ENCODE measurements around the gene MACROH2A1.

MACROH2A1 gene

DNA sequence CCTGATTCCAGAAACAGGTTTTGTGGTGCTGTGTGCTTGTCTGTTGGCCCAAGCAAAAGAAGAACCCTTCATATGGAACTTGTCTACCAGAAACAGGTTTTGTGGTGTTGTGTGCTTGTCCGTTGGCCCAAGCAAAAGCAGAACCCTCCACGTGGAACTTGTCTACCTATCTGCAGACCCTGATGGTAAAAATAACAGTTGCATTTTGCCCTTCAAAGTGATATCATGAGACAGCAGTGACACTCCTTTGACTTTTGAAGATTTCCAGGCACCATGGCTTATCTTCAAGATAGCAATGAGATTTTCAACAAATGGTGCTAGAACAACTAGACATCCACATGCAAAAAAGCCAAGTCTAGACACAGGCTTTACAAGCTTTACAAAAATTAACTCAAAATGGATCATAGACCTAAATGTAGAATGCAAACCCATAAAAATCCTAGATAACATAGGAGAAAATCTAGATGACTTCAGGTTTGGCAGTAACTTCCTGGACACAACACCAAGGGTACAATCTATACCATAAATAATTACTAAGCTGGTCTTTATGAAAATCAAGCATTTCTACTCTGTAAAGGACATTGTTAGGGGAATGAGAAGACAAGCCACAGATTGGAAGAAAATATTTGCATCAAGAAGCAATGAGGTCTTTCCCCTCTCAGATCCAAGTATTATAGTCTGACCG is 16.8 kb downstream of the MACROH2A1 start:
- no peak for TF ChIP-seq MYC (IDR thresholded peaks at IDR 0.05; ENCODE audit: low read depth, low read length)
- TF ChIP-seq, protein P1, sequence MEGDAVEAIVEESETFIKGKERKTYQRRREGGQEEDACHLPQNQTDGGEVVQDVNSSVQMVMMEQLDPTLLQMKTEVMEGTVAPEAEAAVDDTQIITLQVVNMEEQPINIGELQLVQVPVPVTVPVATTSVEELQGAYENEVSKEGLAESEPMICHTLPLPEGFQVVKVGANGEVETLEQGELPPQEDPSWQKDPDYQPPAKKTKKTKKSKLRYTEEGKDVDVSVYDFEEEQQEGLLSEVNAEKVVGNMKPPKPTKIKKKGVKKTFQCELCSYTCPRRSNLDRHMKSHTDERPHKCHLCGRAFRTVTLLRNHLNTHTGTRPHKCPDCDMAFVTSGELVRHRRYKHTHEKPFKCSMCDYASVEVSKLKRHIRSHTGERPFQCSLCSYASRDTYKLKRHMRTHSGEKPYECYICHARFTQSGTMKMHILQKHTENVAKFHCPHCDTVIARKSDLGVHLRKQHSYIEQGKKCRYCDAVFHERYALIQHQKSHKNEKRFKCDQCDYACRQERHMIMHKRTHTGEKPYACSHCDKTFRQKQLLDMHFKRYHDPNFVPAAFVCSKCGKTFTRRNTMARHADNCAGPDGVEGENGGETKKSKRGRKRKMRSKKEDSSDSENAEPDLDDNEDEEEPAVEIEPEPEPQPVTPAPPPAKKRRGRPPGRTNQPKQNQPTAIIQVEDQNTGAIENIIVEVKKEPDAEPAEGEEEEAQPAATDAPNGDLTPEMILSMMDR (IDR thresholded peaks at IDR 0.05; ENCODE audit: low read depth, low read length) = no peak
- no peak overlapping the region for H3K4me3 ChIP-seq (ENCODE audit: low read depth, low read length)
- no peak for DNase-seq (ENCODE audit: low read depth)

DNA sequence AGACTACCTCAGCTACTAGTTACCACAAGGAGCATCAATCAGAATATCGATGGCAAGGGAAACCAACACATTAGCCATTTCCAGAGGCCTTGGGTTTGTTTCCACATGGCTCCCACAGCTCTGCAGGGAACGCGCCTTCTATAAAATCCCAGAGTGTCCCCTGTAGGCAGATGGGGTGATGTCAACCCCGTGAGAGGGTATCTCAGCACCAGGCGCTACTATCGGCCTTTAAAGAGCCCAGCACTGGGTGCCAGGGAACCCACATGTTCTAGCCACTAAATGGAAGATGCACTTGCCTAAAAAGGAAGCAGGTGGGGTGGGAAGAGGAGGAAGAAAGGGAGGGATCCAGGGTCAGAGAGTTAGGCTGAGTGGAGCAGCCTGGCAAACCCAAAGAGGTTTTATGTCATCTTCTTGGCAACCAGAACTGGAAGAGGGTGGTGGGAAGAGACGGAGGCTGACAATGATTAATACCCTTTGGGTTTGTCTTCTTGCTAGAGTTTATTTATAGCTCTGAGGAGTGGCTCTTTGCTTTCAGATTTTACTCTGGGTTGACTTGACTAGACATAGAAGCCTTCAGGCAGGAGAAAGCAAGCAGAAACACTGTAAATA is 19.9 kb downstream of the MACROH2A1 start:
- no peak overlapping the region for H3K4me3 ChIP-seq (ENCODE audit: low read depth, low read length)
- no peak for DNase-seq (ENCODE audit: low read depth)
- TF ChIP-seq POLR2A (IDR thresholded peaks at IDR 0.05; ENCODE audit: extremely low read depth, insufficient read length) (no peak), MYC (IDR thresholded peaks at IDR 0.05; ENCODE audit: low read depth, low read length) (no peak)
- TF ChIP-seq, protein P1 (IDR thresholded peaks at IDR 0.05; ENCODE audit: low read depth, low read length) = no peak
- TF ChIP-seq, protein P2, sequence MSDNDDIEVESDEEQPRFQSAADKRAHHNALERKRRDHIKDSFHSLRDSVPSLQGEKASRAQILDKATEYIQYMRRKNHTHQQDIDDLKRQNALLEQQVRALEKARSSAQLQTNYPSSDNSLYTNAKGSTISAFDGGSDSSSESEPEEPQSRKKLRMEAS (IDR thresholded peaks at IDR 0.05; ENCODE audit: low read depth, low read length) = no peak

DNA sequence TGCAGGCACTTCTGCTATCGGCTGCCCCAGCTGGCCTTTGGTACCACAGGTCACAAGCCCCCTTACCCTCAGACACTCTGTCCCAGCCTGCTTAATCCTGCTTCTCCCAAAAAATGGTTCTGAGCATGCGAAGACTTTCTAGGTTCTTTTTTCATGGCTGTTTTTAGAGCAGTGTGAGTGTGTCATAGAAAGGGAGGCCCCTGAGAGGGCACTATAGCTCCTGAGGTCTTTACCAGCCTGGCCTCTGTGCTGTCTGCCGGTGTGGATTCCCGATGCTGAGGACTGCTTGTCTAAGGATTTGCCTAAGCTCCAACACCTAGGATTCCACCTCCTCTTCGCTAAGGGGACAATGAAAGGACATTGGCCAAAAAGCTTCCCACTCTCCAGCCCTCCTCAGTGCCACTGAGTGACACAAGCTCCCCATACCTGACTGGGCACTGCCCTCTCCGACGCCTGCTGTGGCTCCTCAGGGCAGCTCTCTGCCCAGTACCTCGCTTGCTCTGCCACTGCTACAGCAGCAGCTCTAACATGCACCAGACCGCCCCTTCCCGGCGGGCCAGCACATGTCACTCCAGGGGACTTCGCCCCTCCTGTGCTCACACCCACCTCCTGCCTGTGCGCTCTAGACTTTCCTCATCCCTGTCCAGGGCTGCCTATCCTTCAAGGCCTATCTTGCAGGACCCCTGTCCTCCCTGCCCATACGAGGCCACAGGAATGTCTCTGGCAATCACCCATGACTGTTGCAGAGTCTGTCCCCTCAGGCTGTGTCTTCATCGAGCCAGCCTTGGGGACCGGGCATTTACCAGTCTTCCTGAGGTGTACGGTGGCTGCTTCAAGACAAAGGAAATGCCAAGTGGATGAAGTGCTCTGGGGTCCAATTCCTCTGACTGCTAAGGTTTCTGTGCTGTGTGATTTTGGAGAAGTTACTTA is 21.0 kb downstream of the MACROH2A1 start:
- no peak for DNase-seq (ENCODE audit: low read depth)
- TF ChIP-seq POLR2A (IDR thresholded peaks at IDR 0.05; ENCODE audit: extremely low read depth, insufficient read length) = no peak
- TF ChIP-seq, protein P2 (IDR thresholded peaks at IDR 0.05; ENCODE audit: low read depth, low read length) = no peak
- TF ChIP-seq, protein P1 (IDR thresholded peaks at IDR 0.05; ENCODE audit: low read depth, low read length) = no peak

DNA sequence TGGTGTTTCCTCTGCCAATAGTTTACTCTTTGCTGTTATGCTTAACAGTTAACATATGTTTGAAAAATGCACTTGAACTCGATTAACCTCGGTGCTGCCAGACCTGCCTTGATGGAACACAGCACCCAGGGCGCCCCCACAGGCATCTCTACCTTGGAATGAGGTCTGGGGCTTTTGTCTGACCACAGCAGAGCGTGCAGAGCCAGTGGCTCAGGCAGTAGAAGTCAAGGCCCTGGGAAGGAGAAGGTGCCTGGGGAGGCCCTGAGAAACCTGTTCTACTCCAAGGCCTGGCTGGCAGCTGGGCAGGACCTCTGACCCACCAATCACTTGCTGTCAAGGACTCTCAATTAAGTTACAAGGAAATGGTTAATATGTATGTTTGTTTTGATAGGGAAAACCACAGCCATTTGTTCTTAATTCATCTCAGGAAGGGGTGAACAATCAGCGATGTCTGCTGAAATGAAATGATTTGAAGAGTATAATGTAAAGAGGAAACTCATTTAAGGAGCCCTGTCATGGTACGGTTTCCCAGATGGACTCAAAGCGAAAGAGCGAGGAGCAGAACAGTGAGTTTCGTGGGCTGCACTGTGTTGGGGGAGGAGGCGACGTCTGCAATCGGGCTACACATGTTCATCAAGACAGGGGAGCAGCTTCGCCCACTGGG is 21.9 kb downstream of the MACROH2A1 start:
- no peak for TF ChIP-seq MYC (IDR thresholded peaks at IDR 0.05; ENCODE audit: low read depth, low read length)
- TF ChIP-seq POLR2A (IDR thresholded peaks at IDR 0.05; ENCODE audit: extremely low read depth, insufficient read length) = no peak
- TF ChIP-seq, protein P2 (IDR thresholded peaks at IDR 0.05; ENCODE audit: low read depth, low read length) = no peak
- TF ChIP-seq, protein P1 (IDR thresholded peaks at IDR 0.05; ENCODE audit: low read depth, low read length) = no peak
- no peak overlapping the region for H3K4me3 ChIP-seq (ENCODE audit: low read depth, low read length)
- peak; percentile 18 for DNase-seq (ENCODE audit: low read depth)

More for the DNA sequence above, 21.0 kb downstream of the MACROH2A1 start:
- no peak overlapping the region for H3K4me3 ChIP-seq (ENCODE audit: low read depth, low read length)

DNA sequence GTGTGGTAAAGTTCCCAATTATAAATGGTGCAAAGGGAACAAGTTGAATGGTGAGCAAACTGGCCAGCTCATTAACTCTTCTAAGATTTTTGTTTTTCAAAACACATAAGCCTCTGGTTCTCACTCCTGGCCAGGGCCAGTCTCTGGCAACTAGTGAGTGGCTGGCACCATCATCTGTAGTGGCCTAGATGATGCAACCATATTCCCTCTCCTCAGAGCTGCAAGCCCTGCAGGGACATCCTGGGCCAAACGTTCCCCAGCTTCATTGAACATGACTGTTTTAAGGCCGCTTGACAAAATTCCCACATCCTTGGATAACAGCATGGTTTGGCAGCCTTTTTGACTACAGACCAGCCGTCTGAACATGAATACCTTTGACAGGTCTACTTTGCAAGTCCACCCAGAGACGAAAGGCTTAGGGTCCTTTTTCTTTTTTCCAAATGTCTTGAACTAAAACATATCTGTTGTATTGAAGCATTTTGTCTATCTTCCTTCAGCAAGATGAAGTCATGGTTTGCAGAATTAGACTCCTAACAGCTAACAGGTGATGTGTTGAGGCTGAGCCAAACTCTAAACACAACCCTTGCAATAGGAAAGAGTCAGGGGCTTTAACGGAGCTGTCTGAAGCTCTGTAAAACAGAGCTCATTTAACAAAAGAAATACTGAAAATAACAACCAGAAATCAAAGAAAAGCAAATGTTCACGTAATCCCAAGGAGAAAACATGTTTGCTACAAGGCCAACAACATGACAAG is 23.8 kb downstream of the MACROH2A1 start:
- peak; percentile 22 for DNase-seq (ENCODE audit: low read depth)
- no peak for TF ChIP-seq POLR2A (IDR thresholded peaks at IDR 0.05; ENCODE audit: extremely low read depth, insufficient read length)
- TF ChIP-seq, protein P2 (IDR thresholded peaks at IDR 0.05; ENCODE audit: low read depth, low read length) = no peak
- no peak for TF ChIP-seq MYC (IDR thresholded peaks at IDR 0.05; ENCODE audit: low read depth, low read length)
- TF ChIP-seq, protein P1 (IDR thresholded peaks at IDR 0.05; ENCODE audit: low read depth, low read length) = no peak
- H3K4me3 ChIP-seq (ENCODE audit: low read depth, low read length) = no peak overlapping the region

All from NB4 (cell line).